Cardiac muscle cell (in vitro differentiated cells and primary cell): ENCODE measurements around the gene PBX4. TPM values are rescaled to one million over a fixed set of nuclear protein-coding genes. Genes with fewer than 3 reads are reported as not detected.

Experiments used
- DNase-seq, 2 donors: peaks; one replicate each; pipeline versions ENCODE4 v3.0.0 to v3.0.0-alpha.2; 2010 to 2017; ENCODE audit warnings: low read depth in 1 of 2, low spot score in 1 of 2
- H3K27ac ChIP-seq: fragments of 200-600 bp; sonication (generic); 2 replicates; pipeline ENCODE4 v1.5.1; 2016
- H3K27me3 ChIP-seq: fragments of 200-600 bp; sonication (generic); 2 replicates; pipeline ENCODE4 v1.6.0; 2016; ENCODE audit warnings: control low read depth
- H3K36me3 ChIP-seq: fragments of 200-600 bp; sonication (generic); 2 replicates; pipeline ENCODE4 v1.5.1; 2016; ENCODE audit warnings: control low read depth
- H3K4me1 ChIP-seq: fragments of 200-600 bp; sonication (generic); 2 replicates; pipeline ENCODE4 v1.8.1; 2017; ENCODE audit warnings: low read depth, mild to moderate bottlenecking, mixed run types
- H3K4me3 ChIP-seq: fragments of 200-600 bp; sonication (generic); 2 replicates; pipeline ENCODE4 v1.5.1; 2016; ENCODE audit warnings: mild to moderate bottlenecking
- H3K9me3 ChIP-seq: fragments of 200-600 bp; sonication (generic); 2 replicates; pipeline ENCODE4 v1.5.1; 2017; ENCODE audit warnings: low read depth, mild to moderate bottlenecking, control low read depth
- polyA plus RNA-seq: library from polyadenylated mRNA; unstranded; fragments of >200 nt; fragmentation: Nextera tagmentation; extraction: Ambion mirVana; gene quantifications from 2 replicates; pipeline ENCODE4 v1.2.1, GENCODE V29; 2016
- total RNA-seq: library from RNA; depleted of rRNA; stranded (reverse); fragments of >200 nt; gene quantifications from 2 replicates; pipeline ENCODE4 v1.2.3, GENCODE V29; 2016
- TF ChIP-seq, protein P1 (sequence below): IDR thresholded peaks from 2 replicates; pipeline ENCODE4 v1.5.1; 2012; ENCODE audit warnings: low read depth, mild to moderate bottlenecking, low read length

The PBX4 gene
- total and polyA plus RNA-seq, 2 experiments from 2014 or later, result 10.9 to 11.8 TPM

DNA sequence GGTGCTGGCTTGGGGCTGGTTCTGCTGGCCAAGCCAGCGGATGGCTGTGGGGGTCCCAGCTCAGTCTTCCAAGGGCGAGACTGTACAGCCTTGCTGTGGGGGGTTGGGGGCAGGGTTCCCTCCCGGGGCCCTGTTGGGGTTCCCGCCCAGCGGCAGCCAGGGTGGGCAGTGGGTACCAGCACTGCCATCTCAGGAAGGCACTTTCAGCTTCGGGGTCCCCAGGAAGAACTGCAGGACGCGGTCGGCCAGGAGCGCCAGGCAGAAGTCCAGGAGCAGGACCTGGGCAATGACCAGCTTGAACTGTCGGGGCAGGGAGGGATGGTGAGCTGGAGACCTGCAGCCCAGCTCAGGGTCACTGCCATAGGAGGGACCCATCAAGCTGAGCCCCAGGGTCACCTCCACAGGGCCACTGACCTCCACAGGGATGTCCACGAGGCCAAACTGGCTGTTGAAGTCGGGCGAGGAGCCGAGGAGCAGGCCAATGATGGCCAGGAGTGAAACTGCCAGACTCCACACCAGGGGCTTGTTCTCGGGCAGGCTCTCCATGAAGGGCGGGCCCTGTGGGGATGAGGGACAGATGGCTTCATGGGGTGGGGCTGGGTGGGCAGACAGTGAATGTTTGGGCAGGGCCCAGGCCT lies 26.9 kb upstream of the PBX4 start:
- TF ChIP-seq, protein P1, sequence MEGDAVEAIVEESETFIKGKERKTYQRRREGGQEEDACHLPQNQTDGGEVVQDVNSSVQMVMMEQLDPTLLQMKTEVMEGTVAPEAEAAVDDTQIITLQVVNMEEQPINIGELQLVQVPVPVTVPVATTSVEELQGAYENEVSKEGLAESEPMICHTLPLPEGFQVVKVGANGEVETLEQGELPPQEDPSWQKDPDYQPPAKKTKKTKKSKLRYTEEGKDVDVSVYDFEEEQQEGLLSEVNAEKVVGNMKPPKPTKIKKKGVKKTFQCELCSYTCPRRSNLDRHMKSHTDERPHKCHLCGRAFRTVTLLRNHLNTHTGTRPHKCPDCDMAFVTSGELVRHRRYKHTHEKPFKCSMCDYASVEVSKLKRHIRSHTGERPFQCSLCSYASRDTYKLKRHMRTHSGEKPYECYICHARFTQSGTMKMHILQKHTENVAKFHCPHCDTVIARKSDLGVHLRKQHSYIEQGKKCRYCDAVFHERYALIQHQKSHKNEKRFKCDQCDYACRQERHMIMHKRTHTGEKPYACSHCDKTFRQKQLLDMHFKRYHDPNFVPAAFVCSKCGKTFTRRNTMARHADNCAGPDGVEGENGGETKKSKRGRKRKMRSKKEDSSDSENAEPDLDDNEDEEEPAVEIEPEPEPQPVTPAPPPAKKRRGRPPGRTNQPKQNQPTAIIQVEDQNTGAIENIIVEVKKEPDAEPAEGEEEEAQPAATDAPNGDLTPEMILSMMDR, result no peak
- no peaks in the 10 kb centered on the region for H3K27me3 ChIP-seq
- no peaks in the 10 kb centered on the region for H3K4me1 ChIP-seq
- H3K4me3 ChIP-seq, result no peak overlapping the region
- H3K36me3 ChIP-seq, result peaks cover 30% of the 10 kb centered on the region
- no peak overlapping the region for H3K27ac ChIP-seq
- H3K9me3 ChIP-seq, result no peaks in the 10 kb centered on the region
- DNase-seq, result no peak

DNA sequence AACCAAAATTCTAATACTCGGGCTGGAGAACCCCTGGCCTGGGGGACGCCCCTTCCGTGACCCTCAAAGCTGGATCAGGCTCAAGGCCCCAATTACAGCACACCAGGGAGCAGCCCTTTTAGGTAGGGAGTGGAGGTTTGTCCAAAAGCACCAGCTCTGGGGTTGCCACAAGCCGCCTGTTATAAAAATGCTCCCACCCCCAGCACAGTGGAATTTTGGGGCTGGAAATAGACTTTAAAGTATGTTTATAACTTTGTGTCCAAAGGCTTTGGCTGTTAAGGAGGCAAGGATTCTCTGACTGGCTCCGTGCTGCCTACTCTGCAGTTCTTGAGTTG lies 25.5 kb upstream of the PBX4 start:
- H3K4me3 ChIP-seq, result no peak overlapping the region

DNA sequence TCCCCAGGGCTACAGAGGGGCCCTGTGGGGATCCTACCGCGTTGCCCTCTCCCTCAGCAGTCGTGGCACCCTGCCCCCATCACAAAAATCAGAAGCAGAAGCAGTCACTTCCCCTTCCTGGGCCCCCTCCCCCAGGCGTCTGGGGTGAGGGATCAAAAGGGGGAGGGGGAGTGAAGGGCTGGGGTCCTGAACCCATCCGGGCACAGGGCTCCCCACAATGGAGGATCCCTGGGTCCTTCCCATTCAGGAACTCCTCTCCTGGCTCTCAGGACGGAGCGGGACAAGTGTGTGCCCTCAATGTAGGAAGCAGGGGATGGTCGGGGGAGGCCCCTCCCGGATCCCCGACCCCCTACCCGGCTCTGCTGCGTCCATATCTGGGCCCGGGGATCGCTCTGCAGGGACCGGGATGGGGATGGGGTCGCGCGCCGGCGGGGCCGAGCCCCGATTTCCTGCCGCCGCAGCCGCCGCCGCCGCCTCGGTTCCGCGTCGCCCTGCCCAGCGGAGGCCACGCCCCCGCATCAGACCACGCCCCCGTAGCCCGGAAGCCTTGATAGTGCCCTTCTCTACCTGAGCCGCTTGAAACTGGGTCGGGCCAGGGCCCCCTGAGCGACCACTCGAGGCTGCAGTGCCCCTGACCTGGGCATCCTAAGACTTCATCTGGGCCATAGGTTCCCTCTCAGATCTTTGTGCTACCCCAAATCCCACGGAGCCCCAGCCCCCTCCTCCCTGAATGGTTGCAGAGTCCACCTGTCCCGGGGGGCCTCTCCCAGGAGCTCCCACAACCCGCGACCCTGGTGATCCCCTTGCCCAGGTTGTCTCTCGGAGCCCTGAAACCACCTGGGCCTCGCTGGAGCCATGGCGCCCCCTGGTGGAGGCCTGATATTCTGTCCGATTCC lies 24.9 kb upstream of the PBX4 start, which contains the start of gene GMIP:
TSS of gene GMIP (minus strand) at position 500 of the 896 bp plus-strand sequence. CDS start at position 372, 128 bp downstream.
- Histone ChIP-seq H3K36me3 (peaks cover 20% of the 10 kb centered on the region), H3K9me3 (no peaks in the 10 kb centered on the region), H3K4me3 (peak within 1 kb of the TSS; percentile 89), H3K4me1 (no peaks in the 10 kb centered on the region), H3K27ac (peak within 1 kb of the TSS; percentile 58), H3K27me3 (no peaks in the 10 kb centered on the region)
- TF ChIP-seq, protein P1, result peak; percentile 86
- peak; percentile 50 to 81 for DNase-seq

More for the DNA sequence above, 25.5 kb upstream of the PBX4 start:
- Histone ChIP-seq H3K4me1 (no peaks in the 10 kb centered on the region), H3K27me3 (no peaks in the 10 kb centered on the region), H3K9me3 (no peaks in the 10 kb centered on the region), H3K36me3 (peaks cover 20% of the 10 kb centered on the region), H3K27ac (no peak overlapping the region)
- no peak for DNase-seq
- TF ChIP-seq, protein P1, result no peak

DNA sequence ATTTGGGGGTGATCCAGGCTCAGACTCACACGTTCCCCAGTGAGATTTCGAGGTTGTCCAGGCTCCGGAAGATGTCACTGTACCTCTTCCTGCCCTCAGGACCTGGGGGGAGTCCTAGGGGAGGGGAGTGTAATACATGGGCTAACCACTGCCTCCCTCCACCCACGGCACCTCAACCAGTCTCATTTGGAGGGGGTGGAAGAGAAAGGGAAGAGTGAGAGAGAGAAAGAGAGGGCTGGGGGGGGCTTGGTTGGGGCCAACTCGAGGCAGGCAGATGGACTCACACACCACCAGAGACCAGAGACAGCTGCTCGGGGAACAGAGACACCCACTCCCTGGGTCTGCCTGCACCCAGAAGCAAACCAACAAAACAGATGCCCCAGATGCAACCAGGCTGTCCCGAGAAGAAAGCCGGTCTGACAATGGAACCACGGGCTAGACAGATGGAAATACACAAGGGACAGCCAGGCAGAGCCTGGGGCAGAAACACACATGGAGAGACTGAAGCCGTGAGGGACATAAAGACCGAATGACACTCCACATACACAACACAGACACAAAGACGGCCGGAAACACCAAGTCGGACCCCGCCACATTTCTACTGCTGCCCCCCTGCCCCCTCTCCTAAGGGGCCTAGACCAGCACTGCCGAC lies 24.1 kb upstream of the PBX4 start:
- H3K27me3 ChIP-seq, result no peaks in the 10 kb centered on the region
- H3K4me1 ChIP-seq, result no peaks in the 10 kb centered on the region
- H3K9me3 ChIP-seq, result no peaks in the 10 kb centered on the region
- TF ChIP-seq, protein P1, result no peak
- H3K4me3 ChIP-seq, result peak overlapping the region; percentile 89
- DNase-seq, result peak in 1 of 2 donors; percentile 13
- H3K36me3 ChIP-seq, result peaks cover 14% of the 10 kb centered on the region
- no peak overlapping the region for H3K27ac ChIP-seq

DNA sequence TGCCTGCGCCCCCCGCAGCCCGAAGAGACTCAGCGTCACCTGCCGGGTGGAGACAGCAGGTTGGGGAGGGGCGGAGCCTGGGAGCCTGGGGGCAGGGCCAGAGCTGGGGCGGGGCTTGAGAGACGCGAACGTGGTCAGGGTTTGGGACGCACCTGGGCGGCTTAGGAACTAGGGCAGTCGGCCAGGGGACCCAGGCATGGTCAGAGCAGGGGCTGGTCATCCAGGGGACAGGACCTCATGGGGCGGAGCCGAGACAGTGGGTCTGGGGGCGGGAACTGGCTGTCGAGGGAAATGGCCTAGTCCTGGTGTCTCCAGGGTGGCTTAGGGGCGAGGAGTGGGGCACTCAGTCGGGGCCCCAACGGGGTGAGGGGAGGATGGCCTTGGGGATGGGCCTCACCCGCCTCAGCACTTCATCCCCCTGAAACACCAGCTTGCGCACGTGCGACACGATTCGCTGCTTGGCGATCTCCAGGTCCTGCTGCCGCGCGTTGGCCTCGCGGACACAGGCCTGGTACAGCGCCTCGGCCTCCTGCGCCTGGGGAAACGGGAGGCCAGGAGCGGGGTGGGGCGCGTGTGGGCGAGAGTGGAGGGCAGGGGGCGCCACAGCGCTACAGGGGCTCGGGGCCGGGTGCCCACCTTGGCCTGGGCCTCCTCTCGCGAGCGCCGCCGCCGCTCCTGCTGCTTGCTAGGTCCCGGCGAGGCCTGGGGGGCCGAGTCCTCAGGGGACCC lies 19.2 kb upstream of the PBX4 start:
- TF ChIP-seq, protein P1, result no peak
- Histone ChIP-seq H3K4me3 (no peak overlapping the region), H3K4me1 (no peaks in the 10 kb centered on the region), H3K9me3 (no peaks in the 10 kb centered on the region), H3K36me3 (peaks cover 5% of the 10 kb centered on the region), H3K27ac (no peak overlapping the region), H3K27me3 (no peaks in the 10 kb centered on the region)
- no peak for DNase-seq
